ENCODE results near the gene ALDH1B1. TPM values are rescaled to one million over a fixed set of nuclear protein-coding genes. Genes with fewer than 3 reads are reported as not detected.

Gene ALDH1B1
- total and polyA plus RNA-seq, 10 of the 15 experiments (the other 5 are each of a cell fraction or from before 2014, with no cell fraction given) = 8.6 to 38.5 (median 30.9) TPM

DNA sequence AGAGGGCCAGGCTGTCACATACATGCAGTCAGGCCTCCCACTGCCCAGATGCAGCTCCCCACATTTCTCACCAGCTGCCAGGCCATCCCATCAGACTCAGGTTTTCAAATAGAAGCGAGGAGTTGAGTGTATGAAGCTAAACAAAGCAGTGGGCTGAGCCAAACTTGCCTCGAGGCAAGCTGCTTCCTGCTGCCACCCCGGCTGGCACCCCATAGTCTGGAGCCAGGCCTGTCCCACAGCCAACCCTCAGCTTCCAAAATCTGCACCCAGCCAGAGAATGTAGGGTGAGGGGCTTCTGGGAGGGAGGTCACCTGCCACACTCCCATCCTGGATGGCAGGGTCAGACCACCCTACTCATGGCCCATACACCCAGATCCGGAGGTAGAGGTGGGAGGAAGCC is 22.3 kb upstream of the ALDH1B1 start (continued):
- TF ChIP-seq, protein P1, sequence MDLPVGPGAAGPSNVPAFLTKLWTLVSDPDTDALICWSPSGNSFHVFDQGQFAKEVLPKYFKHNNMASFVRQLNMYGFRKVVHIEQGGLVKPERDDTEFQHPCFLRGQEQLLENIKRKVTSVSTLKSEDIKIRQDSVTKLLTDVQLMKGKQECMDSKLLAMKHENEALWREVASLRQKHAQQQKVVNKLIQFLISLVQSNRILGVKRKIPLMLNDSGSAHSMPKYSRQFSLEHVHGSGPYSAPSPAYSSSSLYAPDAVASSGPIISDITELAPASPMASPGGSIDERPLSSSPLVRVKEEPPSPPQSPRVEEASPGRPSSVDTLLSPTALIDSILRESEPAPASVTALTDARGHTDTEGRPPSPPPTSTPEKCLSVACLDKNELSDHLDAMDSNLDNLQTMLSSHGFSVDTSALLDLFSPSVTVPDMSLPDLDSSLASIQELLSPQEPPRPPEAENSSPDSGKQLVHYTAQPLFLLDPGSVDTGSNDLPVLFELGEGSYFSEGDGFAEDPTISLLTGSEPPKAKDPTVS (IDR thresholded peaks at IDR 0.05; ENCODE audit: low read depth, low read length) = no peak
- TF ChIP-seq, protein P2, sequence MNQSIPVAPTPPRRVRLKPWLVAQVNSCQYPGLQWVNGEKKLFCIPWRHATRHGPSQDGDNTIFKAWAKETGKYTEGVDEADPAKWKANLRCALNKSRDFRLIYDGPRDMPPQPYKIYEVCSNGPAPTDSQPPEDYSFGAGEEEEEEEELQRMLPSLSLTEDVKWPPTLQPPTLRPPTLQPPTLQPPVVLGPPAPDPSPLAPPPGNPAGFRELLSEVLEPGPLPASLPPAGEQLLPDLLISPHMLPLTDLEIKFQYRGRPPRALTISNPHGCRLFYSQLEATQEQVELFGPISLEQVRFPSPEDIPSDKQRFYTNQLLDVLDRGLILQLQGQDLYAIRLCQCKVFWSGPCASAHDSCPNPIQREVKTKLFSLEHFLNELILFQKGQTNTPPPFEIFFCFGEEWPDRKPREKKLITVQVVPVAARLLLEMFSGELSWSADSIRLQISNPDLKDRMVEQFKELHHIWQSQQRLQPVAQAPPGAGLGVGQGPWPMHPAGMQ (IDR thresholded peaks at IDR 0.05; ENCODE audit: borderline replicate concordance) = no peak

DNA sequence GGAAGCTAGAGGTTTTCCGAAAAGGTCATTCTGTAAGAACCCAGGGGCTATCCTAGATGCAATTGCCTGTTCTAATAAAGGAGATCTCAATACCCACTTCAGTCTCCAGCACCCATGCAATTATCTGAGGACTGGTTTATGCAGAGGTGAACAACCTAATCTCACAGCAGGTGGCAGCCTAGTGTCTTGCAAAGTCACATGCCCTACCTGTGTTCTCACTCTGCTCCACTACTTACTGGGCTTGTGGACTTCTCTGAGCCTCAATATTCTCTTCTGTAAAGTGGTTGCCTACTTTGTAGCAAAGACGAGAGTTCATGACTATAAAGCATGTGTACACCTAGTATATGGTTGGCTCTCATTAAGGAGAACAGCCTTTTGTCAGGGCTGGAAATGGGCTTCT is 21.0 kb upstream of the ALDH1B1 start:
- FAIRE-seq = peak; percentile 94
- WGBS (ENCODE audit: insufficient coverage, insufficient replicate concordance, low lambda C conversion rate, missing lambda C conversion rate) = 0% methylated on average over 2 of the region's 2 CpGs
- RAD21 ChIA-PET (ENCODE audit: unreplicated experiment) = interaction anchor here (1.1 to 1.9 kb wide), 3 partner anchors 19 to 29 kb away, joined by 4 to 17 read pairs (median 4); partner anchors contain the start of gene ALDH1B1
- TF ChIP-seq RAD21 (IDR thresholded peaks at IDR 0.05; ENCODE audit: insufficient read depth, low read depth, low read length) (peak; percentile 77), JUNB (IDR thresholded peaks at IDR 0.05) (no peak), SMARCA5 (IDR thresholded peaks at IDR 0.05) (peak; percentile 35; the same call in 1 of the 2 replicates), RAD51 (IDR thresholded peaks at IDR 0.05) (peak; percentile 49; the same call in 1 of the 2 replicates), SMC3 (IDR thresholded peaks at IDR 0.05; ENCODE audit: borderline replicate concordance, low read length) (peak; percentile 92), TCF7 (IDR thresholded peaks at IDR 0.05; ENCODE audit: borderline replicate concordance) (no peak), STAT3 (IDR thresholded peaks at IDR 0.05; ENCODE audit: low read depth, low read length) (no peak)
- TF ChIP-seq, protein P3, sequence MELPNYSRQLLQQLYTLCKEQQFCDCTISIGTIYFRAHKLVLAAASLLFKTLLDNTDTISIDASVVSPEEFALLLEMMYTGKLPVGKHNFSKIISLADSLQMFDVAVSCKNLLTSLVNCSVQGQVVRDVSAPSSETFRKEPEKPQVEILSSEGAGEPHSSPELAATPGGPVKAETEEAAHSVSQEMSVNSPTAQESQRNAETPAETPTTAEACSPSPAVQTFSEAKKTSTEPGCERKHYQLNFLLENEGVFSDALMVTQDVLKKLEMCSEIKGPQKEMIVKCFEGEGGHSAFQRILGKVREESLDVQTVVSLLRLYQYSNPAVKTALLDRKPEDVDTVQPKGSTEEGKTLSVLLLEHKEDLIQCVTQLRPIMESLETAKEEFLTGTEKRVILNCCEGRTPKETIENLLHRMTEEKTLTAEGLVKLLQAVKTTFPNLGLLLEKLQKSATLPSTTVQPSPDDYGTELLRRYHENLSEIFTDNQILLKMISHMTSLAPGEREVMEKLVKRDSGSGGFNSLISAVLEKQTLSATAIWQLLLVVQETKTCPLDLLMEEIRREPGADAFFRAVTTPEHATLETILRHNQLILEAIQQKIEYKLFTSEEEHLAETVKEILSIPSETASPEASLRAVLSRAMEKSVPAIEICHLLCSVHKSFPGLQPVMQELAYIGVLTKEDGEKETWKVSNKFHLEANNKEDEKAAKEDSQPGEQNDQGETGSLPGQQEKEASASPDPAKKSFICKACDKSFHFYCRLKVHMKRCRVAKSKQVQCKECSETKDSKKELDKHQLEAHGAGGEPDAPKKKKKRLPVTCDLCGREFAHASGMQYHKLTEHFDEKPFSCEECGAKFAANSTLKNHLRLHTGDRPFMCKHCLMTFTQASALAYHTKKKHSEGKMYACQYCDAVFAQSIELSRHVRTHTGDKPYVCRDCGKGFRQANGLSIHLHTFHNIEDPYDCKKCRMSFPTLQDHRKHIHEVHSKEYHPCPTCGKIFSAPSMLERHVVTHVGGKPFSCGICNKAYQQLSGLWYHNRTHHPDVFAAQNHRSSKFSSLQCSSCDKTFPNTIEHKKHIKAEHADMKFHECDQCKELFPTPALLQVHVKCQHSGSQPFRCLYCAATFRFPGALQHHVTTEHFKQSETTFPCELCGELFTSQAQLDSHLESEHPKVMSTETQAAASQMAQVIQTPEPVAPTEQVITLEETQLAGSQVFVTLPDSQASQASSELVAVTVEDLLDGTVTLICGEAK (IDR thresholded peaks at IDR 0.05; ENCODE audit: borderline replicate concordance) = no peak
- TF ChIP-seq, protein P4, sequence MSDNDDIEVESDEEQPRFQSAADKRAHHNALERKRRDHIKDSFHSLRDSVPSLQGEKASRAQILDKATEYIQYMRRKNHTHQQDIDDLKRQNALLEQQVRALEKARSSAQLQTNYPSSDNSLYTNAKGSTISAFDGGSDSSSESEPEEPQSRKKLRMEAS (IDR thresholded peaks at IDR 0.05; ENCODE audit: low read depth, low read length) = peak; percentile 18; the same call in 1 of the 2 replicates
- TF ChIP-seq, protein P5, sequence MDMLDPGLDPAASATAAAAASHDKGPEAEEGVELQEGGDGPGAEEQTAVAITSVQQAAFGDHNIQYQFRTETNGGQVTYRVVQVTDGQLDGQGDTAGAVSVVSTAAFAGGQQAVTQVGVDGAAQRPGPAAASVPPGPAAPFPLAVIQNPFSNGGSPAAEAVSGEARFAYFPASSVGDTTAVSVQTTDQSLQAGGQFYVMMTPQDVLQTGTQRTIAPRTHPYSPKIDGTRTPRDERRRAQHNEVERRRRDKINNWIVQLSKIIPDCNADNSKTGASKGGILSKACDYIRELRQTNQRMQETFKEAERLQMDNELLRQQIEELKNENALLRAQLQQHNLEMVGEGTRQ (IDR thresholded peaks at IDR 0.05; ENCODE audit: borderline replicate concordance, low read depth, low read length) = peak; percentile 10; the same call in 1 of the 2 replicates

More for the DNA sequence above, 21.0 kb upstream of the ALDH1B1 start:
- no peaks in the 10 kb centered on the region for H3K9me3 ChIP-seq (replicated peaks; ENCODE audit: control insufficient read depth, insufficient read depth, low read length)
- no peaks in the 10 kb centered on the region; a peak in 4 of 4 replicates for H3K27me3 ChIP-seq (replicated peaks in 1 of 2; ENCODE audit: control insufficient read depth in 2 of 2, insufficient read depth in 2 of 2, low read length in 1 of 2)
- H3K4me1 ChIP-seq (ENCODE audit: control insufficient read depth, insufficient read depth, low read length) = no peaks in the 10 kb centered on the region
- ChIA-PET SMC1A (ENCODE audit: uncharacterized antibody, unreplicated experiment) (interaction anchor here (1.3 to 1.9 kb wide), 3 partner anchors 21 to 61 kb away, joined by 4 to 9 read pairs (median 9); partner anchors contain the start of gene ALDH1B1), CTCF (interaction anchor here (0.9 to 2.6 kb wide), 9 partner anchors 11 to 458 kb away, joined by 3 to 13 read pairs (median 6); no protein-coding TSS in a partner anchor), POLR2A (no interaction called here)
- H3K36me3 ChIP-seq (ENCODE audit: control insufficient read depth in 2 of 2, insufficient read depth in 2 of 2, low read length in 1 of 2) = no peaks in the 10 kb centered on the region
- no peaks in the 10 kb centered on the region for H3K79me2 ChIP-seq (ENCODE audit: control insufficient read depth, insufficient read depth, low read length)
- H3K27ac ChIP-seq (ENCODE audit: control insufficient read depth, insufficient read depth) = no peak overlapping the region
- H3K9ac ChIP-seq (ENCODE audit: control insufficient read depth, insufficient read depth, low read length) = no peak overlapping the region
- no TSS peak for BruUV-seq (replicated peaks)
- ATAC-seq = peak; percentile 96
- no peak overlapping the region for H3K4me2 ChIP-seq (ENCODE audit: control insufficient read depth, insufficient read depth)
- peak; percentile 23 for DNase-seq (ENCODE audit: low read depth, low spot score)
- in situ Hi-C loops (cut with MboI) (loop anchor here (10.0 kb wide), 1 partner anchor 333 kb away; no protein-coding TSS in a partner anchor), intact Hi-C loops (cut with micrococcal nuclease; ENCODE audit: unreplicated experiment) (loop anchor here (1.0 to 2.0 kb wide), 3 partner anchors 29 to 301 kb away; no protein-coding TSS in a partner anchor)
- H3K4me3 ChIP-seq = no peak overlapping the region
- H2AFZ ChIP-seq (ENCODE audit: control insufficient read depth, low read depth, low read length) = no peak overlapping the region
- no peaks in the 10 kb centered on the region for H4K20me1 ChIP-seq (ENCODE audit: control insufficient read depth, insufficient read depth)
